ENCODE results near the gene AIG1.
"Not testable (repeated sequence)": the region's sequence is repeated elsewhere in the genome, so short reads cannot be mapped to it uniquely, and the experiment has no call there.

The AIG1 gene

DNA sequence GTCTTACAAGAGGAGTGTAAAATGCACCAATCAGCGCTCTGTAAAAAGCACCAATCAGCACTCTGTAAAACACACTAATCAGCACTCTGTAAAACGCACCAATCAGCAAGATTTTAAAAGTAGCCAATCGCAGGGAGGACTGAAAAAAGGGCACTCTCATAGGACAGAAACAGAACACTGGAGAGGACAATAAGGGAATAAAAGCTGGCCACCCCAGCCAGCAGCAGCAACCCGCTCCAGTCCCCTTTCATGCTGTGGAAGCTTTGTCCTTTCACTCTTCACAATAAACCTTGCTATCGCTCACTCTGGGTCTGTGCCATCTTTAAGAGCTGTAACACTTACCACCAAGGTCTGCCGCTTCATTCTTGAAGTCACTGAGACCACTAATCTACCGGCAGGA, 1.7 kb upstream of the AIG1 start:
- DNase-seq, result peak in 1 of 5 experiments; percentile 20

DNA sequence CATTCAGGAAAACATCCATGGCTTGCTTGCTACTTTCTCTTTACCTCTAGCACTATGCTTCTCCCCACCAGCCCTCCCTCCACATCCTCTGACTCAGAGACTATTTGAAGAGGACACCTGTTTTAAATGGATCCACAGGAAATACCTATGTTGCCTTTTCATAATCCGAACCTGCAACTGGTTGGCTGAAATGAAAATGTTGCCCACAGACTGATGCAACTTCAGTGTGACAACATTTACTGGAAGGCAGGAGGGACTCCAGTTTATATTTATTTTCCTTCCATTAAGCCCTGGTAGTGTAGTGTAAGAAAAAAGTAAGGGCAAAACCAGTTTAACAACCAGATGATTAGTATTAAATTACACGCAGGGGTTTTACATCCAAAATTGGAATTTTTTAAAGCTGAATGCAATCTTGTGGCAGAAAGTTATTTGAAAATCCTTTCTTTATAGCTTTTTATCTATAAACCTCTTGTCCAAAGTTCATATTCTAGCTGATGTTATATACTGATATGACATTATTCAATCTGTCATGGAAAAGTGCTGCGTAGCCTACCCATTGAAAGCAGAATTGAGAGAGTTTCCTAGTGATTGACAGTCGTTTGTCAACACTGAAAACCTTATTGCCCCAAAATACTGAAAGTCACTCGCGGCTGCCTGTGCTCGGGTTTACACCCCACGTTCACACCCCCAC, 881 bp upstream of the AIG1 start:
- DNase-seq, result peak in 2 of 5 experiments; percentile 10 to 40

GRCh38 chr6:143060354-143060805, 309 bp upstream of the AIG1 start:
- DNase-seq, result peak; percentile 49 to 85 (median 68)

- DNase-seq, result no peak
Observed at GRCh38 chr6:143061597-143062385, 1.1 kb downstream of the AIG1 start.

DNA sequence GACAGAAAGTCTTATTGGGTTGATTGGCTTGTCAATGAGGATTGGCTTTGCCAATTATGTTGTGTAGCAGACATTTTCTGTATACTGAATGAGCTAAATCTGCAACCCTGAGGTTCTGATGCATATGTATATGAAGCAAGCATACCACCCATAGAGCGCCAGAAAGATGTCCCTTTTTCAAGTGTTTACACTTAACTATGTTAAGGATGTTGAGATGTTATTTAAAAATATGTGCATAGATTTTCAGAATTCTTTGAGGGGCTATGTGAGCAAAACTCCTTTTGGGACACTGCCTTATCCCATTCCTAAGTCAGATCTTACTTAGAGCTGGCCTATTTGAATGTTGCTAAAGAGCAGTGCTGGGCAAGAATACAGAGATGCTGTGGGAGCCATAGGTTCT, 1.9 kb downstream of the AIG1 start:
- DNase-seq, result no peak

DNA sequence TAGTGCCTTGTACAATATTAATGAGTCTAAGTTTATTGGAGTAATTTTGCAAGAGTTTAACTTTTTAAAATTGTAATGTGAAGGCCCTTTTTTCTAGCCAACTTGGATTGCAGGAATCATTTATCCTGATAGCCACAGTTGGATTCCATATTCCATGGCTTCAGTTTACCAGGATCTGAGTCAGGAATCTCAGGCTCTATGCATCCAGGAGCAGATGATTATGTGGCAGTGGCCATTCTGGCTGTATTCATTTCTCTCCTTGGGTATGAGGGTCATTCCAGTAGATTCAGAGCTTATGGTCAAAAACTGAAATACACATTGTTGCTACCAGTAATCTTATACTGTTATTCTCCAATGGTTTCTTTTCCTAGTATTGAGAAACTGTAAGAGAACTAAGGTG, 2.9 kb downstream of the AIG1 start:
- DNase-seq, result no peak

- DNase-seq, result no peak
Observed at GRCh38 chr6:143064271-143064670, 3.6 kb downstream of the AIG1 start.

DNA sequence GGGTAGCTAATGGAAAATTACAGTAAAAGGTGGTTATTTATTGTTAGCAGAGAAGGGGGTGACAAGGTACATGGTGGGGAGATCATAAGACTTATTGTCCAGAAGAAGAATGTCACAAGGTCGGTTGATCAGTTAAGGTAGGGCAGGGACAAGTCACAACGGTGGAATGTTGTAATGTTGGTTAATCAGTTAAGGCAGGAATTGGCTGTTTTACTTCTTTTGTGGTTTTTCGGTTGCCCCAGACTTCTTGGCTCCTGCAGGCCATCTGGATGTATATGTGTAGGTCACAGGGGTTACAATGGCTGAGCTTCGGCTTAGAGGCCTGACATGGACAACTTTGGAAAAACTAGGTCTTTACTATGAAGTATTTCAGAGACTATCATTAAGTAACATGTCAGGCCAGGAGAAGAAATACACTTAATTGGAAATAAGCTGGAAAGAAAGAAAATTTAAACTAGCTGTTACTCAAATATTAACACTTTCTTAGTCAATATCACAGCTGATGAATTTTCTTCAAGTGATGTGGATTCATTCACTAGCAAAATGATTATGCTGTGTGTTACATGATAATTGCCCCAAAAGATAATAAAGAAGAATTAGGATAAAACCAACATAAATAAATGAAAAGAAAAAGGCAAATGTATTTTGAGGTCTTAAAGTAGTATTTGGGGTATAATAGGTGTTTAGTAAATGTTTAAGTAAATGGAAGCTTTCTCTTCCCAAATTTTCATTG, 4.4 kb downstream of the AIG1 start:
- DNase-seq, result no peak

DNA sequence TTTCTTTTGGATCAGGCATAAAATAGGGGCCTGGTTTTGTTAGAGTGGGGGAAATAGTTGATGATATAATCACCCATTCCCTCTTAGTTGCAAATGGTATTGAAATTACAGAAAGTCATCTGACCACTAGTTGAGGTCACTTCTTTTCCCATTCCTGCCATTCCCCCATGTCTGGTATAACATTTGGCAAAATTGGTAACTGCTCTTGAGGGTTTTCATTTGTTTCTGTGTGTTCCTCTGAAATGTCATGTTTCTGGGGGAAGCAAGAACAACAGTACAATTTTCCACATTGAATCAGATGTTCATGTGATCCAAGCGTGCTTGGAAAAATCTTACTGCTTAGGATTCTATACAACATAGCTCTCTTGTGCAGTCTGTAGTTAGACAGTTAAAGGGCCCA, 7.3 kb downstream of the AIG1 start:
- DNase-seq, result no peak

GRCh38 chr6:143074101-143074500, 13.4 kb downstream of the AIG1 start:
- no peak for DNase-seq

DNA sequence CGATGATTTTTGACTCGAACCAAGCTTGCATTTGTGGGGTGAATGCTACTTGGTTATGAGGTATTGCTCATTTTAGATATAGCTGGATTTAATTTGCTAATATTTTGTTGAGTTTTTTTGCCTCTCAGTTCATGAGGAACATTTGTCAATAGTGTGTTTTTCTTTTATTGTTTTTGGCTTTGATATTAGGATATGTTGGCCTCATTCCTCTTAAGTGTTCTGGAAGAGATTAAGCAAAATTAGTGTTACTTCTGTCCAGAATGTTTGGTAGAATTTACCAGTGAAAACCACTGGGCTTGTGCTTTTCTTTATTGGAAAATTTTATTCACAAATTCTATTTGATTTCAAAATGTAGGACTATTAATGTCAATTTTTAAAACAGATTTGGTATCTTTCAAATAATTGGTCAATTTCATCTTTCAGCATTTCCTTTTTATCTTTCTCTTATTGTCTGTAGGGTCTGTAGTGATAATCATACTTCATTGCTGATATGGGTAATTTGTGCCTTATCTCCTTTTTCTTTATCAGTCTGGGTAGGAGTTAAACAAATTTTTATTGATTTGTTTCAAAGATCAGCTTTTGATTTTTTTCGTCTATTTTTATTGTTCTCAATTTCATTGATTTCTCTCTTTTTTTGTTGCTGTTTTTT, 14.1 kb downstream of the AIG1 start:
- DNase-seq, result no peak

- no peak for DNase-seq
Observed at GRCh38 chr6:143078468-143079324, 18.0 kb downstream of the AIG1 start.

GRCh38 chr6:143079325-143079640, 18.6 kb downstream of the AIG1 start:
- no peak for DNase-seq

GRCh38 chr6:143082274-143082673, 21.6 kb downstream of the AIG1 start:
- DNase-seq, result not testable (repeated sequence)

GRCh38 chr6:143084019-143084418, 23.3 kb downstream of the AIG1 start:
- DNase-seq, result not testable (repeated sequence)

GRCh38 chr6:143087335-143087734, 26.6 kb downstream of the AIG1 start:
- DNase-seq, result not testable (repeated sequence)

GRCh38 chr6:143087856-143088255, 27.2 kb downstream of the AIG1 start:
- DNase-seq, result no peak

DNA sequence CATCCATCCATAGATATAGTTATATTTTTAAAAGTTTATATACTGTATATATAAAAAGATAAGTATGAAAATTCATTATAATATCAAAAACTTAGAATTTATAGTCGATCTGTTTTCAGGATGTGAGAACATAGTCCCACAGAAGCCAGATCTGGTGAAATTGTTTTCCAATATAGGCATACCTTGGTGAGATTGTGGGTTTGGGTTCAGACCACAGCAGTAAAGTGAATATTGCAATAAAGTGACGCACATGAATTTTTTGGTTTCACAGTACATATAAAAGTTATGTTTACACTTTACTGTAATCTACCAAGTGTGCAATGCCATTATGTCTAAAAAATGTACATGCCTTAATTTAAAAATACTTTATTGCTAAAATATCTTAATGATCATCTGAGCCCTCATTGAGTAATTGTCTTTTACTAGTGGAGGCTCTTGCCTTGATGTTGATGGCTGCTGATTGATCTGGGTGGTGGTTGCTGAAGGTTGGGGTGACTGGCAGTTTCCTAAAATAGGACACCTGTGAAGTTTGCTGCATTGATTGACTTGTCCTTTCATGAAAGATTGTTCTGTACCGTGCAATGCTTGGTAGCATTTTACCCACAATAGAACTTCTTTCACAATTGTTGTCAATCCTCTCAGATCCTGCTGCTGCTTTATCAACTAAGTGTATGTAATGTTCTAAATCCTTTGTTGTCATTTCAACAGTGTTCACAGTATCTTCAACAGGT, 29.8 kb downstream of the AIG1 start:
- DNase-seq, result no peak

GRCh38 chr6:143092768-143093167, 32.1 kb downstream of the AIG1 start:
- DNase-seq, result no peak

DNA sequence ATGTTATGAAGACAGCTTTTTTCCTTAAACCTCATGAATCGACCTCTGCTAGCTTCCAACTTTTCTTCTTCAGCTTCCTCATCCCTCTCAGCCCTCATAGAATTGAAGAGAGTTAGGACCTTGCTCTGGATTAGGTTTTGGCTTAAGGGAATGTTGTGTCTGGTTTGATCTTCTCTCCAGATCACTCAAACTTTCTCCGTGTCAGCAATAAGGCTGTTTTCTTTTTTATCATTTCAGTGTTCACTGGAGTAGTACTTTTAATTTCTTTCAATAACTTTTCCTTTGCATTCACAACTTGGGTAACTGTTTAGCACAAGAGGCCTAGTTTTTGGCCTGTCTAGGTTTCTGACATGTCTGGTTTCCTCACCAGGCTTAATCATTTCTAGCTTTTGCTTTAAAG, 32.6 kb downstream of the AIG1 start:
- no peak for DNase-seq

GRCh38 chr6:143096403-143096802, 35.7 kb downstream of the AIG1 start:
- DNase-seq, result no peak

Measured in T-helper 2 cell (primary cell).